Subcutaneous abdominal adipose tissue (tissue), 5 donors: ENCODE measurements around the gene FAM76A.
"Not testable (repeated sequence)": the region's sequence is repeated elsewhere in the genome, so short reads cannot be mapped to it uniquely, and the experiment has no call there.

Source experiments
- H3K27ac ChIP-seq: one replicate; pipeline ENCODE4 v1.7.0; 2013; ENCODE audit warnings: low read depth, mild to moderate bottlenecking, inconsistent platforms, low read length, moderate library complexity
- H3K27me3 ChIP-seq, 5 donors: one replicate each; pipeline ENCODE4 v1.7.0; 2013; ENCODE audit warnings: low read length in 5 of 5, inconsistent platforms in 1 of 5; ENCODE audit not compliant: control insufficient read depth in 5 of 5, insufficient read depth in 4 of 5
- H3K36me3 ChIP-seq, 5 donors: one replicate each; pipeline ENCODE4 v1.7.0; 2013; ENCODE audit warnings: low read length in 5 of 5; ENCODE audit not compliant: control insufficient read depth in 5 of 5, insufficient read depth in 5 of 5
- H3K4me1 ChIP-seq, 5 donors: one replicate each; pipeline ENCODE4 v1.7.0; 2013; ENCODE audit warnings: low read length in 5 of 5, mild to moderate bottlenecking in 3 of 5, moderate library complexity in 1 of 5; ENCODE audit not compliant: control insufficient read depth in 5 of 5, insufficient read depth in 5 of 5
- H3K4me3 ChIP-seq, 5 donors: one replicate each; pipeline ENCODE4 v1.7.0; 2013; ENCODE audit warnings: low read length in 5 of 5, low read depth in 1 of 5
- H3K9ac ChIP-seq, 5 donors: one replicate each; pipeline ENCODE4 v1.7.0; 2013; ENCODE audit warnings: low read length in 5 of 5, mild to moderate bottlenecking in 4 of 5, moderate library complexity in 3 of 5
- H3K9me3 ChIP-seq, 5 donors: one replicate each; pipeline ENCODE4 v1.7.0; 2013; ENCODE audit warnings: low read length in 5 of 5; ENCODE audit not compliant: control insufficient read depth in 5 of 5
- donor health status: healthy.
- donor health status: healthy.
- donor health status: healthy.
- donor health status: healthy.
- donor health status: healthy.

FAM76A gene

DNA sequence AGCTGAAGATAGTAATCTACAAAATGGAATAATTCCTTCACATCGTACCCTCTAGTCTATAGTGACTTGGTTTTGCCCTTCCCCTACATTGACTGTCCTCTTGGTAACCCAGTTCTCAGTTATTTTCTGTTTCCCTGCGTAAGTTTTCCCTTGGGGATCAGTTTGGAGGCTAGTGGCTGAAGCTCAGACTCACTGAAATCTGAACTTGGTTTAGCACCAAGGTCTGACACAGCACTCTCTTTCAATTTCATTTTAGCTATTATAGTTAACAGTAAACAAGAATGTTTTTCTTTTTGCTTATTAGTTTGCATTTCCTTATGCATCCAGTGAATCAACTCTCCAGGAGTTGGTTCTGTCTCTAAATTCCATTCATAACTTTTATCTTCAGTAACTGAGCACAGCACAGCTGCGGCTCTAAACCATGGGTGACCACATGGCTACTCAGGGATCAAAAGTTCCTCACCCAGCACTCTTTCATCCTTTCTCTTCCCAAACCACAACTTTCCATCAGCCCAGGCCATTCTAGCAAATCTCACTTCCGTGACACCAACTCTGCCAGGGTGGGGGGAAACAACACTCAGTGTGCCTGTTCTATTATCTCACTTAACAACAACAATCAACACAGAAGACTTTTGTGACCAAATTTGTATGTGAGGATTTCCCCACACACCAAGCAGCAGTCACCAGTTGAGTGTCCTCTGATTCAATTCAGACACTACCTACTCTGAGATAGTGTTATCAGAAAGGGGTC lies 36.2 kb upstream of the FAM76A start:
- H3K4me3 ChIP-seq, result peak overlapping the region in 4 of 5 donors; percentile 10 to 44 (median 32)
- peak overlapping the region; percentile 72 for H3K27ac ChIP-seq
- peak overlapping the region in 2 of 5 donors; percentile 7 to 18 for H3K9ac ChIP-seq
- H3K36me3 ChIP-seq, result no peaks in the 10 kb centered on the region
- no peaks in the 10 kb centered on the region for H3K27me3 ChIP-seq
- H3K4me1 ChIP-seq, result peaks cover 3 to 17% (median 13%) of the 10 kb centered on the region in 5 donors
- no peaks in the 10 kb centered on the region for H3K9me3 ChIP-seq

DNA sequence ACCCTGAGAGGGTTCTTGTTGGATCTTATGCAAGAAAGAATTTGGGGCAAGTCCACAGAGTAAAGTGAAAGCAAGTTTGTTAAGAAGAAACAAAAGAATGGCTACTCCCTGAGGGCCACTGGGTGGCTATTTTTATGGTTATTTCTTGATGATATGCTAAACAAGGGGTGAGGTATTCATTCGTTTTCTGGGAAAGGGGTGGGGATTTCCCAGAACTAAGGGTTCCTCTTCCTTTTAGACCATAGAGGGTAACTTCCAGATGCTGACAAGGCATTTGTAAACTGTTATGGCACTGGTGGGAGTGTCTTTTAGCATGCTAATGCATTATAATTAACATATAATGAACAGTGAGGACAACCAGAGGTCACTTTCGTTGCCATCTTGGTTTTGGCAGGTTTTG lies 35.6 kb upstream of the FAM76A start:
- no peaks in the 10 kb centered on the region for H3K36me3 ChIP-seq
- peak overlapping the region in 1 of 5 donors; percentile 18 for H3K9ac ChIP-seq
- H3K9me3 ChIP-seq, result no peaks in the 10 kb centered on the region
- peaks cover 3 to 17% (median 13%) of the 10 kb centered on the region in 5 donors for H3K4me1 ChIP-seq
- H3K27me3 ChIP-seq, result no peaks in the 10 kb centered on the region
- H3K27ac ChIP-seq, result peak overlapping the region; percentile 72
- peak overlapping the region in 1 of 5 donors; percentile 33 for H3K4me3 ChIP-seq

DNA sequence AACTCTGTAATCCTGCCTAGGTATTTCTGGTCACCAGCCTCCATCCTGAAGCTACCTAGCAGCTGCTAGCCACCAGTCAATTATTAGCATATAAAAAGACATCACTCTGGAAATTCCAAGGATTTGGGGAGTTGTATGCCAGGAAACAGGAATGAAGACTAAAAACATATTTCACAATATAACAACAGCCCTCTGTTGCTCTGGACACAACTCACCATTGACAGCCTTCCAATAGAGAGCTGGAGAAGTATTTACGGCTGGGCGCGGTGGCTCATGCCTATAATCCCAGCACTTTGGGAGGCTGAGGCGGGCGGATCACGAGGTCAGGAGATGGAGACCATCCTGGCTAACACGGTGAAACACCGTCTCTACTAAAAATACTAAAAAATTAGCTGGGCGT lies 28.9 kb upstream of the FAM76A start:
- not testable (repeated sequence) for H3K4me1 ChIP-seq, H3K9me3 ChIP-seq, H3K9ac ChIP-seq, H3K36me3 ChIP-seq, H3K27me3 ChIP-seq, H3K27ac ChIP-seq, H3K4me3 ChIP-seq

DNA sequence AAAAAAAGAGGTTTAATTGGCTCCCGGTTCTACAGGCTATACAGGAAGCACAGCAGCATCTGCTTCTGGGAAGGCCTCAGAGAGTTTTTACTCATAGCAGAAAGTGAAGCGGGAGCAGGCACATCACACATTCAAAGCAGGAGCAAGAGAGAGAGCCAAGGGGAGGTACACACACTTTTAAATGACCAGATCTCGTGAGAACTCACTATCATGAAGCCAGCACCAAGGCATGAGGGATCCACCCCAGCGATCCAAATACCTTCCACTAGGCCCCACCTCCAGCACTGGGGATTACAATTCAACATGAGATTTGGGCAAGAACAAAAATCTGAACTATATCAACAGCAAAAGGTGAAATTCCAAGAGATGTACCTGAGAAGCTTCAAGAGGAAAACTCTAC lies 20.8 kb upstream of the FAM76A start:
- Histone ChIP-seq H3K36me3 (no peaks in the 10 kb centered on the region), H3K4me1 (no peaks in the 10 kb centered on the region), H3K9me3 (peaks cover 0 to 6% (median 0%) of the 10 kb centered on the region in 5 donors), H3K4me3 (no peak overlapping the region), H3K9ac (no peak overlapping the region), H3K27ac (no peak overlapping the region), H3K27me3 (no peaks in the 10 kb centered on the region)

DNA sequence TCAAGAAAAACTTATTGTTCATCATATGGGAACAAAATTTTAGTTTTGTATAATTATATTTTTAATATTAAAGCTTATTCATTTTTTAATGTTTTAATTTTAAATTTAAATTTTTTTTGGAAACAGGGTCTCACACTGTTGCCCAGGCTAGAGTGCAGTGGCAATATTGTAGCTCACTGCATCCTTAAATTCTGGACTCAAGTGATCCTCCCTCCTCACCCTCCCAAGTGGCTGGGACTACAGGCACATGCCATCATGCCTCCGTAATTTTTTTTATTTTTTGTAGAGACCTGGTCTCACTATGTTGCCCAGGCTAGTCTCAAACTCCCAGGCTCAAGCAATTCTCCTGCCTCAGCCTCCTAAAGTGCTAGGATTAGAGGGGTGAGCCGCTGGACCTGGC lies 20.2 kb upstream of the FAM76A start:
- Histone ChIP-seq H3K36me3 (no peaks in the 10 kb centered on the region), H3K9ac (no peak overlapping the region), H3K27ac (no peak overlapping the region), H3K9me3 (peaks cover 0 to 6% (median 0%) of the 10 kb centered on the region in 5 donors), H3K27me3 (no peaks in the 10 kb centered on the region), H3K4me1 (no peaks in the 10 kb centered on the region), H3K4me3 (no peak overlapping the region)

DNA sequence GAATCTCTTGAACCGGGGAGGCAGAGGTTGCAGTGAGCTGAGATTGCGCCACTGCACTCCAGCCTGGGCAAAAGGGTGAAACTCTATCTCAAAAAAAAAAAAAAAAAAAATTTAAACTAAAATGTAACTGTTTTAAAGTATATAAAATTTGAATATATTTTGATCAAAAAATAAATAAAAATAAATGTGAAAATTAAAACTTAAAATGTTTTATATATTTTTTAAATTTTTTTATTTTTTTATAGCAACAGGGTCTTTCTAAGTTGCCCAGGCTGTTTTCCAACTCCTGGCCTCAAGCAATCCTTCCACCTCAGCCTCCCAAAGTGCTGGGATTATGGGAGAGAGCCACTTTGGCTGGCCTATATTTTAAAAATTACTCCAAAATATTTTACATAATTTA lies 15.2 kb upstream of the FAM76A start:
- Histone ChIP-seq H3K27ac (no peak overlapping the region), H3K9me3 (no peaks in the 10 kb centered on the region), H3K27me3 (no peaks in the 10 kb centered on the region), H3K4me1 (peaks cover 0 to 6% (median 4%) of the 10 kb centered on the region in 5 donors), H3K36me3 (no peaks in the 10 kb centered on the region), H3K4me3 (no peak overlapping the region), H3K9ac (no peak overlapping the region)

DNA sequence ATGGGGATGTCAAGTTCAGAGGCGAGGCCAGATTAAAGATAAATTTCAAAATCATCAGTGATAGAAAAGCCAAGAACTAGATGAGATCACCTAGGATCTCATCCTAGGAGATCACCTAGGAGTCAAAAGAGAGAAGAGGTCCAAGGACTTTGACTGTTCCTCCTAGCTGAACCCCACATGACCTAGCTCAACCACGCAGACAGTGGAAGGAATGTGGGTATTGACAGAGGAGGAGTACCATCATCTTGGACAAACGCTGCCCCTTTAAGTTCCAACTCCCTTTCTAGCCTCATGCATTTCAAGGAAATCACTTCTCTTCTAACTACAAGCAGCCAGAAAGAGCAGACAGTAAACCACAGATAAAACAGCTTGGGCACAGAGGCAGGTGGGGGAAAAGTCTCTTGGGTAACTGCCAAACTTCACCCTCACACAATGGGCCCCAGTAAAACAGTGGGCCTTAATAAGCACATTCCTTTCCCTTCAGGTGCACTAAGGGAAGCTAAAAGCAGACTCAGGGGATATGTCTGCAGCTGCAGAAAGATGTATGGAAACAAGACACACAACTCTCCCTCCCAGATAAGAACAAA lies 12.5 kb upstream of the FAM76A start:
- Histone ChIP-seq H3K9me3 (peaks cover 0 to 8% (median 3%) of the 10 kb centered on the region in 5 donors), H3K27ac (no peak overlapping the region), H3K36me3 (no peaks in the 10 kb centered on the region), H3K4me1 (peaks cover 0 to 6% (median 4%) of the 10 kb centered on the region in 5 donors), H3K27me3 (no peaks in the 10 kb centered on the region), H3K4me3 (no peak overlapping the region), H3K9ac (no peak overlapping the region)

DNA sequence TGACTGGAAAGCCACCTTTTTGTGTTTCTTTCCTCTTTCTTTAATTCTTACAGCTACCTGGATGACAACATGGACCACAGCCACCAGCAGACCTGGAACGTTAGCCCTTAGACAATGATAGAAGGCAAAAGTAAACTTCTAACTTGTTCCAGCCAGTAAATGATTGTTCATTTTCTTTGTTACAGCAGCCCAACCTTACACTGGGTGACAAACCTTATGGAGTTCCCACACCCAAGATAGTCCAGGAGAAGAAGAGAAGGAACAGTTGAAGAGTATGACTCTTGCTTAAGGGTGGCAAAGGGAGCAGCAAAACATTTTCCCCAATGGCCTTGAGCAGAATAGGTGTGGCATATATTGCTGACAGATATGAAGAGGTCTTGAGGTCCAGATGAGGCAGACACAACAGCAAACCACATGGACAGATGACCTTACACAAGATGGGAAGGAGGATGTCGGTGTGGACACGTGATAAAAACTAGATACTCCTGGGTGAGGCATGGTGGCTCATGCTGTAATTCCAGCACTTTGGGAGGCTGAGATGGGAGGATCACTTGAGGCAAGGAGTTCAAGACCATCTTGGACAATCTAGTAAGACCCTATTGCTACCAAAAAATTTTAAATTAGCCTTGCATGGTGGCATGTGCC lies 11.8 kb upstream of the FAM76A start:
- peaks cover 0 to 6% (median 4%) of the 10 kb centered on the region in 5 donors for H3K4me1 ChIP-seq
- no peak overlapping the region for H3K27ac ChIP-seq
- no peak overlapping the region for H3K4me3 ChIP-seq
- H3K27me3 ChIP-seq, result no peaks in the 10 kb centered on the region
- no peak overlapping the region for H3K9ac ChIP-seq
- no peaks in the 10 kb centered on the region for H3K36me3 ChIP-seq
- peaks cover 0 to 8% (median 3%) of the 10 kb centered on the region in 5 donors for H3K9me3 ChIP-seq

DNA sequence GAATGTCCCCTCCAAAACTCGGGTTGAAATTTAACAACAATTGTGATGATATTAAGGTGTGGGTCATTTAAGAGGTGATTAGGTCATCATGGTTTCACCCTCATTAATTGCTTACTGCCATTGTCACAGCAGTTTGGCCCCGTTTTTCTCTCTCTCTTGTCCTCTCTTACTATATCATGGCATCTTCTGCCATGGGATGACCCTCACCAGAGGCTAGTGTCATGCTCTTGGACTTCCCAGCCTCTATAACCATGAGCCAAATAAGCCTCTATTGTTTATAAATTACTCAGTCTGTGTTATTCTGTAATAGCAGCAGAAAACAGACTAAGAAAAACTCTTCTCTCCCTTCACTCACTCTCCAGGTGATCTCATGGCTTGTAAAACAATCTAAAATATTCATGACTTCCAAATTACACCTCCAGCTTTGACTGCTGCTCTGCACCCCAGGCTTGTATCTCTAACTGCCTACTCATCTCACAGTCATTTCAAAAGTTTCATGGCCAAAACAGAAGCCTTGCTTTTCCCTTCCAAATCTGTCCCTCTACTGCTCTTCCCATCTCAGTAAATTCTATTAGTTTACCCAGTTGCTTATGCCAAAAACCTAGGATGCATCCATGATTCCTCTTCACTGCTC lies 9.4 kb upstream of the FAM76A start:
- Histone ChIP-seq H3K36me3 (no peaks in the 10 kb centered on the region), H3K9ac (no peak overlapping the region), H3K27ac (no peak overlapping the region), H3K4me1 (peaks cover 0 to 8% (median 4%) of the 10 kb centered on the region in 5 donors), H3K4me3 (no peak overlapping the region), H3K27me3 (no peaks in the 10 kb centered on the region), H3K9me3 (peaks cover 0 to 8% (median 3%) of the 10 kb centered on the region in 5 donors)
